ENCODE data around the gene ROCK2. TPM values are rescaled to one million over a fixed set of nuclear protein-coding genes. Genes with fewer than 3 reads are reported as not detected.

ROCK2 gene
- total RNA-seq, 2 experiments from 2014 or later, result 19.1 to 20.5 TPM

DNA sequence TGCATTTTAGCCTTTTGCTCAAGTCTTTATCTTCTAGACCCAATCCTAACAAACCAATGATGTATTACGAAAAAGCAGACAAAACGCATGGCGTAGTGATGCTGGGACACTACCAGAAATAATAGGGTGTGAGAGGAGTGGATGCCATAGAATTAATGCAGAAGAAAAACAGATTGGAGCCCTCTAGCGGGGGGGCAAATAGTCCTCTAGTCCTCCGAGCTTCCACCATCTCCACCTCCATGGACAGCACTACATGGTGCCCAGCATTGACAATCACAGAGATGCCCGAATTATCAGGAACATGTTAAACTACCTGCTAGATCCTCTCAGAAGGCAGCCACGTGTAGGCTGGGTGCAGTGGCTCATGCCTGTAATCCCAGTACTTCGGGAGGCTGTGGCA, 15.4 kb upstream of the ROCK2 start:
- Mint-ChIP-seq H3K27ac (no peak overlapping the region), H3K9me3 (no peaks in the 10 kb centered on the region), H3K4me1 (no peaks in the 10 kb centered on the region), H3K36me3 (ENCODE audit: low read depth) (no peaks in the 10 kb centered on the region), H3K4me3 (no peak overlapping the region), H3K27me3 (no peaks in the 10 kb centered on the region)
- no peak for DNase-seq
- ChIA-PET CTCF (no interaction called here), POLR2A (no interaction called here)

DNA sequence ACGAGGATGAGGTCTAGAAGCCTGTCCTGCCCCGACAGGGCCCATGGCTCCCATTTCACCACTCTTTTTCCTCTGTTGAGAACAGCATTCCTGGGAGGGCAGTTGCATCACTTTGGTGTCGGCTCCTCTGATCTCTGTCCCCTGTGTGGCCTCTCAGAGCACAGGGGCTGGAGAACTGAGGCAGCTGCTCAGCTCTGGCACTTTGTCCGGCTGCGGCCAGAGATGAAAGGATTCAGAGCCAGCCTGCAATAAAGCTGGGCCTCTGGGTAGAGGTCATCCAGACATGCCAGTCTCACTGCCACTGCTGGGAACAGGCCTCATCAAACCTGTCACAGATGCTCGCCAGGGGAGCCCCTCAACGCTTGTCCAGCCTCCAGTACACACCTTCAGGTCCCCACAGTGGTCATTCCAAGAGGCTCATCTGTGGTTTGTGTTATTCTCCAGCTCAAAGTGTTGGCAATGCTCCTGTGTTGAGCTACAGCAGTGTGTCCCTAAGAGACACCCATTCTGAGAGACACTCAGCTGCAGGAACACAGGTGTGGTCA, 13.1 kb upstream of the ROCK2 start:
- POLR2A ChIA-PET, result no interaction called here

DNA sequence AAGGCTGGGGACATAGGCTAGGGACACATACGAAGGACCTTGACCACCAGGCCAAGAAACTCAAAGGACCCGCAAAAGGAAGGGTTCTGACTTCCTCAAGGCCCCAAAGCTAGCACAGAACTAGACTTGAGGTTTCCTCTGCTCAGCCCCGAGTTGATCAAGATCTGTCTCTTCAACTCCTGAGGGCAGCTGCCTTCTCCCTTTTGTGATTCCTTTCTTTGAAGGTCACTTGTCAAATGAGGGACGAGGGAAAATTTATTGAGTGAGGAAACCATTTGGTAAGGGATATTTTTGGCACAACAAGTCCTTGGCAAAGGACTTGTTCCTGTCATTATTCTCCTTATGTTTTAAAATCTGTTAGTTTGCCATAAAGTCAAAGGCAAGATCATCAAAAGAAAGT, 12.3 kb upstream of the ROCK2 start:
- Mint-ChIP-seq H3K27me3 (peaks cover 5% of the 10 kb centered on the region), H3K9me3 (no peaks in the 10 kb centered on the region), H3K4me1 (no peaks in the 10 kb centered on the region), H3K36me3 (ENCODE audit: low read depth) (no peaks in the 10 kb centered on the region), H3K27ac (no peak overlapping the region), H3K4me3 (no peak overlapping the region)
- CTCF ChIA-PET, result interaction anchor here (1.5 kb wide), 1 partner anchor 15 kb away, joined by 4 read pairs; no protein-coding TSS in a partner anchor
- POLR2A ChIA-PET, result no interaction called here
- no peak for DNase-seq

More for the DNA sequence above, 13.1 kb upstream of the ROCK2 start:
- no peaks in the 10 kb centered on the region for H3K36me3 Mint-ChIP-seq (ENCODE audit: low read depth)
- no peak overlapping the region for H3K4me3 Mint-ChIP-seq
- CTCF ChIA-PET, result interaction anchor here (1.5 kb wide), 1 partner anchor 15 kb away, joined by 4 read pairs; no protein-coding TSS in a partner anchor
- DNase-seq, result no peak
- H3K9me3 Mint-ChIP-seq, result no peaks in the 10 kb centered on the region
- no peak overlapping the region for H3K27ac Mint-ChIP-seq
- H3K27me3 Mint-ChIP-seq, result peaks cover 3% of the 10 kb centered on the region
- no peaks in the 10 kb centered on the region for H3K4me1 Mint-ChIP-seq

DNA sequence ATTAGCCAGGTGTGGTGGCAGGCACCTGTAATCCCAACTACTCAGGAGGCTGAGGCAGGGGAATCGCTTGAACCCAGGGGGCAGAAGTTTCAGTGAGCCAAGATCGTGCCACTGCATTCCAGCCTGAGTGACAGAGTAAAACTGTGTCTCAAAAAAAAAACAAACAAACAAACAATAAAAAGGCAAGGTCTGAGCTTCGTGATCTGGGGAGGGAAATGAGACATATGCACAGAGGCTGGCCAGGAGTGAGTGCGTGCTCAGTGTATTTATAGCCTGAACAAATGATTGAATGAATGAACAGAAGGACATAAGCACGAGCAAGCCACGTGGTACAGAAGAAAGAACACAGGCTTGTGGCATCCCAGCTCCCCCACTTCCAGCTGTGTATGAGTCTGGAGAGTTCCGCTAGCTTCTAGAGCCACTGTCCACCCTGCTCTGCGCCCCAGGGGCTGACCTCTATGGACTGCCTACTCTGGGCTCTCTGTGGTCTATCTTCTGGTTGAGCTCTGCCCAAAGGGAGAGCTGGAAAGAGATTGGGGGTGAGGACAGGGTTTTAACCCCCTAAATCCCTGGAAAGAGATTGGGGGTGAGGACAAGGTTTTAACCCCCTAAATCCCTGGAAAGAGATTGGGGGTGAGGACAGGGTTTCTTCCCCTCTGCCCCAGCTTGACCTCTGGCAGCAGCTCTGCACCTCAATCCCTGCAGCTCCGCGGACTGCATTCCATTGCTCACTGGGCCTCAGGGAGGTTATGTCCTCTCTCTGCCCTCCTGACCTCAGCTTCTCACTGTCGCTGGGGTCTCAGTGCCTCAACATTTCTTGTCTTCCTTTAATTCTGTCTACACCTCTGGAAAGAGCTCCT, 11.0 kb upstream of the ROCK2 start:
- DNase-seq, result no peak
- Mint-ChIP-seq H3K4me1 (no peaks in the 10 kb centered on the region), H3K36me3 (ENCODE audit: low read depth) (no peaks in the 10 kb centered on the region), H3K27me3 (peaks cover 5% of the 10 kb centered on the region), H3K27ac (no peak overlapping the region), H3K4me3 (no peak overlapping the region), H3K9me3 (no peaks in the 10 kb centered on the region)
- POLR2A ChIA-PET, result no interaction called here
- CTCF ChIA-PET, result interaction anchor here (1.2 kb wide), 1 partner anchor 11 kb away, joined by 4 read pairs; the partner anchor contains the start of gene ROCK2

DNA sequence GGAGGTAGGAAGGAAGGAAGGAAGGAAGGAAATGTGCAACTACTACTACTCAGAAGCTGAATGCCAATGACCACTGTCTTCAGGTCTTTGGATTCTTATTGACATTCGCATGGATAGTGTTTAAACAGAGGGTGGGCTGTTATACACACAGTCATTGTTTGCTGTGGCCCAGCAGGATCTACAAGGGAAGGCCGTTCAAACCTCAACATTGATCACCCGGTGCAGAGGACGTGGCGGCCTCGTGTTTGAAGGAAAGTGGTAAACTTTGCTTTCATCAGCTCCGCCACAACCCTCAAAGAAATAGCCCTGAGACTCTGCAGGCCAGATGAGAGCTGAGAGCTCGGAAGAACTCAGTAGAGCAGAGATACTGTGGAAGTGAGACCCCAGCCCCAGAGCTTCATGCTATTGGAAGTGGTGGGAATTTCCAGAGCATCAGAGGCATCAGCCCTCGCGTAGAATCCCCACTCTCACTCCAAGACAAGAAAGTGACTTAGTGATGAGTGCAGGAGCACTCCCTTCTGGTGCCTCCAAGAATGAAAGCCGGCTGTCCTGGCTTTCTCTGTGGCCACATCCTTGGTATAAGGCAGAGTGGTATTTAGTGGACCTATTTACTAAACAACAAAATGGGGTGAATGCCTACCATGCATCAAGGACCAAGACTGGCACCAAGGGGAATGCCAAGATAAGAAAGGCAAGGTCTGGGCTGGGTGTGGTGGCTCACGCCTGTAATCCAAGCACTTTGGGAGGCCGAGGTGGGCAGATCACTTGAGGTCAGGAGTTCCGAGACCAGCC, 10.1 kb upstream of the ROCK2 start:
- POLR2A ChIA-PET, result no interaction called here
- Mint-ChIP-seq H3K36me3 (ENCODE audit: low read depth) (no peaks in the 10 kb centered on the region), H3K4me3 (no peak overlapping the region), H3K9me3 (no peaks in the 10 kb centered on the region), H3K27ac (no peak overlapping the region), H3K4me1 (no peaks in the 10 kb centered on the region), H3K27me3 (peaks cover 13% of the 10 kb centered on the region)
- DNase-seq, result no peak
- CTCF ChIA-PET, result interaction anchor here (1.2 kb wide), 1 partner anchor 10 kb away, joined by 4 read pairs; the partner anchor contains the start of gene ROCK2

DNA sequence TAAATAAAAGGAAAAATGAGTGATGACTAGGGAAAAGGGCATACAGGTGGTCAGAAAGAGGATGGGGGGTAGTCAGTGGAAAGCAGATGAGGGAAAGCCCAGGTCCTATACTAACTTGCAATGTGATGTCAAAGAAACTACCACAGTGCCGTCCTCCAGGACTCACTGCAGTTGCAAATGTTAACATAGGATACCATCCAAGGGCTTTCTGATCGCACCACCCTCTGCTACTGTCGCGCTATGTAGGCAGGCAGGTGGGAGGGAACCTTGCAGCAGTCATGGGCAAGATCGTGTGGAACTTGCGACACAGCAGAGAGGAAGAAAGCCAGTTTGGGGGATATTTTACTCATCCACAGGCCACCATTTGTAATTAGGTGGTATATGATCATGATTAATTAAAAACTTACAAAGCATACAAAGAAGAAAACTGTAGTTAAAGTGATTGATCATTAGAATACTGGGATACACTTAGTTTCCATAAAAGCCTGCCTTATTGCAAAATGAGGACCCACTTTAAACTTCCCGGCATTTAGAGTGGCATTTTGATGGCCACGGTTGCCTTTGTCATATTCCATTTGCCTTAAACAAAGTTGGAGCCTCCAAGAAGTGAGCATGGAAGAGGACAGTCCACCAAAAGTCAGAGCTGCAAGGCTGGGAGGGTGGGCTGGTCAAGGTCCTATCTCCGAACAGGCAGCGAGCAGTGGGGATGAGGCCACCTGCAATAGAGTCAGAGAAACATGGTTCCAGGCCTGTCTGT, 8.5 kb upstream of the ROCK2 start:
- ChIA-PET CTCF (interaction anchor here (0.8 kb wide), 1 partner anchor 19 kb away, joined by 3 read pairs; no protein-coding TSS in a partner anchor), POLR2A (no interaction called here)
- Mint-ChIP-seq H3K9me3 (no peaks in the 10 kb centered on the region), H3K27ac (no peak overlapping the region), H3K4me1 (no peaks in the 10 kb centered on the region), H3K4me3 (no peak overlapping the region), H3K36me3 (ENCODE audit: low read depth) (no peaks in the 10 kb centered on the region), H3K27me3 (peaks cover 23% of the 10 kb centered on the region)
- DNase-seq, result no peak

DNA sequence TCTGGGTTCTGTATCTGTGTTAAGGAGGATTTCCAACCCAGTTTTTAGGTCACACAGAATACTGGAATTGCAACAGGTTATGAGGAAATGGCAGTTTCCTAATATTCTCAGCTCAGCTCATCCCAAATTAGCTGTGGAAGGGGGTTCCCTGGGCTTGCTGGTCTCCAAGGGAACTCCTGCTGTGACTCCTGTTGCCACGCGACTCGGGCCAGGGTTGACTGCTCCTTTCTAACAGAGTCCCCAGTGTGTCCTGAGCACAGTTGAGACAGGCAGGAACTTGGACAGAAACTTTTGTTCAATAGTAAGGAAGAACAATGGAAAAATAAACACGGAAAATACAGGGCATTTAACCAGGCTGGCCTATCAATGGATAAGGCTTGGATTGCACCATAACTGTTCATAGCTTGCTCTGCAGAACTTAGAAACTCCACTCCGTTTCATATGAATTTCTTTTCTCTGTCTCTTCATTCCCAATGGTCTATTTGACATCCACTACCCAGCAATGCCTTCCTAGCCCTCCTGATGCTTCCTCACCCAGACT, 3.8 kb upstream of the ROCK2 start:
- no peak for DNase-seq
- ChIA-PET POLR2A (no interaction called here), CTCF (no interaction called here)
- Mint-ChIP-seq H3K27ac (no peak overlapping the region), H3K4me3 (no peak overlapping the region), H3K4me1 (peaks cover 4% of the 10 kb centered on the region), H3K27me3 (peaks cover 27% of the 10 kb centered on the region), H3K36me3 (ENCODE audit: low read depth) (peaks cover 2% of the 10 kb centered on the region), H3K9me3 (no peaks in the 10 kb centered on the region)

DNA sequence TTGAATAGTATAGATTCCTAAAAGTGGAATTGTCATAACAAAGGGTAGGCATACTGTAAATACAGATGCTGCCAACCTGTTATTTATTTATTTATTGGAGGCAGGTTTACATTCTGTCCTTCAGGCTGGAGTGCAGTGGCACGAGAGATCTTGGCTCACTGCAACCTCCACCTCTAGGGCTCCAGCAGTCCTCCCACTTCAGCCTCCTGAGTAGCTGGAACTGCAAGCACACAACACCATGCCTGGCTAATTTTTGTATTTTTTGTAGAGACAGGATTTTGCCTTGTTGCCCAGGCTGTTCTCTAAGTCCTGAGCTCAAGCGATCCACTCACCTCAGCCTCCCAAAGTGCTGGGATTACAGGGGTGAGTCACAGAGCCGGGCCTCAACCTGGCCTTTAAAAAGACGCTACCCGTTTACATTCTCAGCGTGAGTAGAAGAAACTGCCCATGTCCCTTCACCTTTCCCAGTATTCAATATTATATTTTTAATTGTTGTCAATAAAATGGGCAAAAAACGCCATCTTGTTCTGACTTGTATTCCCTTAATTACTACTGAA, 3.0 kb upstream of the ROCK2 start:
- no peak overlapping the region for H3K27ac Mint-ChIP-seq
- peaks cover 12% of the 10 kb centered on the region for H3K4me1 Mint-ChIP-seq
- H3K4me3 Mint-ChIP-seq, result no peak overlapping the region
- no peak for DNase-seq
- CTCF ChIA-PET, result no interaction called here
- H3K27me3 Mint-ChIP-seq, result peaks cover 24% of the 10 kb centered on the region
- H3K36me3 Mint-ChIP-seq (ENCODE audit: low read depth), result peaks cover 2% of the 10 kb centered on the region
- H3K9me3 Mint-ChIP-seq, result no peaks in the 10 kb centered on the region
- POLR2A ChIA-PET, result no interaction called here

DNA sequence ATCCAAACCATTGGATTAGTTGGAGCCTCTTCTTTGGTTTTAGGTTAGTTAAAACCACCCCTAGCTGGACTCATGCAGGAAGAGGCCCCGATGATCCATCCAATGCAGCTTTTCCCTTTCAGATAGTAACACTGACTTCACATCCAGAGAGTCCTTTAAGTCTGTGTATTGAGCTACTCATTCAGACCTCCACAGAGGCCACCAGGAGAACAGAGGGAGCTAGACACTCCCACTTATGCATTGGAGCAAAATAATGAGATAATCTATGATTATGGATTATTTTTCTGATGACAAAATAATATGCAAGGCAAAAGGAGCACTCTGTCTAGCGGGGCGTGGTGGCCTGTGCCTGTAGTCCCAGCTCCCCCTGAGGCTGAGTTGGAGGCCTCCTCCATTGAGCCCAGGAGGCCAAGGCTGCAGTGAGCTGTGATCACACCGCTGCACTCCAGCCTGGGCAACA, 1.6 kb upstream of the ROCK2 start:
- DNase-seq, result no peak
- Mint-ChIP-seq H3K9me3 (no peaks in the 10 kb centered on the region), H3K27me3 (peaks cover 22% of the 10 kb centered on the region), H3K36me3 (ENCODE audit: low read depth) (peaks cover 2% of the 10 kb centered on the region), H3K4me1 (peaks cover 20% of the 10 kb centered on the region), H3K27ac (no peak overlapping the region), H3K4me3 (no peak overlapping the region)
- POLR2A ChIA-PET, result no interaction called here
- CTCF ChIA-PET, result no interaction called here

DNA sequence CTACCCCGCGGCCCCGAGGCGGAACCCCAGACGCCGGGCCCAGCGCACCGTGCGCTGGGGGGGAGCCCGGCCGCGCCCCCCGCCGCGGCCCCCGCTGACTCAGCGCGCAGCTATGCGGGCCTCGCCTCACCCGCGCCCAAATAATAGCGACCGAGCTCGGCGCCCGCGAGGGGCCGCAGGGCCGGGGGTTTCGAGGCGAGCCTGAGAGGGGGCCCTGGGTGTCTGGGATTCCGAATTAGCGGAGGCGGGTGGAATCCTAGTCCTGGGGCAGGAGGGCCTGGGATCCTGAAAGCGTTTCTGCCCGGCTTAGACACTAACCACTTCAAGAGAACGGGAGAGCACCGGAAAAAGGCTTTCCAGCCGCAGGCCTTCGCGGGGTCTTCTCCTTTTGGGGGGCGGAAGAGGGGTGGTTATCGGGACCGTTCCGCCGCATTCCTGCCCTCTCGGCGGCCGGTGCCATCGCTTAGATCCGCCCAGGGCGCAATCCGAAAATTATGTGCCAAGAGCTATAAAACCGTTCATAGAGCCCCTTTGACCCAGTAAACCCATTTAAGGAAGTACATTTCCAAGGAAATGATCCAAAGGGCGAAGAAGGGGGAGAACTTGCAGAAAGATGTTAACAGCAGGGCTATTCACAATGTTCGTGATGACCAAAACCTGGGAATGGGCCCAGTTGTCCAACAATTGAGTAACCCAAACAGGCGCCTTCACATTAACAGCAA, 681 bp upstream of the ROCK2 start:
- peak overlapping the region; percentile 76 for H3K4me3 Mint-ChIP-seq
- ChIA-PET POLR2A (no interaction called here), CTCF (interaction anchor here (0.8 to 0.9 kb wide), 2 partner anchors 10 to 44 kb away, joined by 3 to 4 read pairs; no protein-coding TSS in a partner anchor)
- peaks cover 2% of the 10 kb centered on the region for H3K36me3 Mint-ChIP-seq (ENCODE audit: low read depth)
- peak; percentile 20 for DNase-seq
- peaks cover 26% of the 10 kb centered on the region for H3K4me1 Mint-ChIP-seq
- H3K9me3 Mint-ChIP-seq, result no peaks in the 10 kb centered on the region
- peaks cover 19% of the 10 kb centered on the region for H3K27me3 Mint-ChIP-seq
- peak overlapping the region; percentile 82 for H3K27ac Mint-ChIP-seq

DNA sequence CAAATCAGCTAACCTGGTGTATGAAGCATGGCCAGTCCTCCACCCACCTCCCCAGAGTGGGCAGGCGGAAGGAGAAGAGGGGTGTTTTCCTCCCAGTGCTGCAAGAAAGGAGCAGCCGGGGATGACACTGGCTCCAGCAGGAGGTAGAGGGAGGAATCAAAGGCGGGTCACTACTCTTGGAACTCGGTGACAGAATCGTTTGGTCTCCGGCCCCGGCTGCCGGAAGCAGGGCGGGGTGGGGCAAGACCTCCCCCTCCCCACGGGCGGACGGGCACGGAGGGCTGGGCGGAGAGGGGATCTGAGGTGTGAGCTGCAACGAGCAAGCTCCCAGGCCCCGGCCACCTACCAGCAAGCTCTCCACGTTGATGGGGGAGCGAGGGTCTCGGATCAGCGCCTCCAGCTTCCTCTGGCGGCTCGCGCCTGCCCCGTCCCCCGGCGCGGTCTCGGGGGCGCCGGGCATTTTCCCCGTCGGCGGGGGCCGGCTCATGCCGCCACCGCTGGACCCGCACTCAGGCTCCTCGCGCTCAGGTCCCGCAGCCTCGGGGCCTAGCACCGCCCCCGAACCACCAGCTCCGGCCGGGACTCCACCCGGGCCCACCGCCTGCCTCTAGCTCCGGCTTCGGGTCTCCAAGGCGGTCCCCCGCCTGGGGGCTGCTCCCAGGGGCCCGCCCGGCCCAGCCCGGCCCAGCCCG, 640 bp downstream of the ROCK2 start:
- H3K36me3 Mint-ChIP-seq (ENCODE audit: low read depth), result peaks cover 2% of the 10 kb centered on the region
- H3K9me3 Mint-ChIP-seq, result no peaks in the 10 kb centered on the region
- ChIA-PET POLR2A (no interaction called here), CTCF (interaction anchor here (0.7 to 1.5 kb wide), 3 partner anchors 212 to 240 kb away, joined by 3 to 5 read pairs (median 3); no protein-coding TSS in a partner anchor)
- H3K4me3 Mint-ChIP-seq, result peak overlapping the region; percentile 95
- peak; percentile 37 for DNase-seq
- peaks cover 7% of the 10 kb centered on the region for H3K27me3 Mint-ChIP-seq
- H3K4me1 Mint-ChIP-seq, result peaks cover 29% of the 10 kb centered on the region
- peak overlapping the region; percentile 92 for H3K27ac Mint-ChIP-seq
